HG02763 (cell line): ENCODE data around the gene BCL11B.
"Not testable (repeated sequence)": the region's sequence is repeated elsewhere in the genome, so short reads cannot be mapped to it uniquely, and the experiment has no call there.

ENCODE experiments used
- ATAC-seq: cut with Tn5 transposase; IDR thresholded peaks from one replicate; pipeline ENCODE4 v1.9.1; 2021; ENCODE audit warnings: mild to moderate bottlenecking, moderate library complexity; ENCODE audit not compliant: unreplicated experiment

Gene BCL11B

GRCh38 chr14:99242238-99242637 is 29.8 kb downstream of the BCL11B start:
- ATAC-seq = no peak

GRCh38 chr14:99241325-99242010 is 30.5 kb downstream of the BCL11B start:
- no peak for ATAC-seq

DNA sequence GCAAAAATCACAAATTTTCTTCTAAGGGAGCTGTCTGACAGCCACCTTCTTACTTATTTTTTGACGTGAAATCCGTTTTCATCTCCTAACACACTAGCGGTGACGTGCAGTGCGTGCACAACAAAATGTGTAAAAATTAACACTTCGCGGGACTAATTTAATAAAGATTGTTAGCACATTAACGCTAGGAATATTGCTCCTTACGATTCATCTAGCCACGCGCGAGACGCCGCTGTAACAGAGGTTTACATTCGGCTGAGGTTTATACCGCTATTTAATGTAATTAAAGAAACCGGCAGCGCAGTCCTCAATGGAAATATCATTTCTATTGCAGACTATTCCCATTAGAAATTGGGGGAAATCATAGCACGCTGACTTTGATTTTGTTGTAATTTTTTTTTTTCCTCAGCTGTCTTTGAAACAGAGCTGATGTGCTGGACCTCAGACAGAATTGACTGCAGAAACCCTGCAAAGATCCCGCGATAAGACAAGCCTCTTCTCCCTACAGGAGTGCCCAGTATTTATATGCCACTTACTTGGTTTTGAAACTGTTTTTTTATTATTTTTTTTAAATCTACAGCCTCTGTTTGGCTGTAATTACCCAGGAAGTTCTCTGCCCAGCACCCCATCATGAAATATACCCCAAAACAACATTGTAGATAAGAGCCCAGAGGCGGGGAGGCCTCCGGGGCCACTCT is 31.2 kb downstream of the BCL11B start:
- ATAC-seq = no peak

- no peak for ATAC-seq
These were observed 32.3 kb downstream of the BCL11B start for GRCh38 chr14:99239661-99240092.

DNA sequence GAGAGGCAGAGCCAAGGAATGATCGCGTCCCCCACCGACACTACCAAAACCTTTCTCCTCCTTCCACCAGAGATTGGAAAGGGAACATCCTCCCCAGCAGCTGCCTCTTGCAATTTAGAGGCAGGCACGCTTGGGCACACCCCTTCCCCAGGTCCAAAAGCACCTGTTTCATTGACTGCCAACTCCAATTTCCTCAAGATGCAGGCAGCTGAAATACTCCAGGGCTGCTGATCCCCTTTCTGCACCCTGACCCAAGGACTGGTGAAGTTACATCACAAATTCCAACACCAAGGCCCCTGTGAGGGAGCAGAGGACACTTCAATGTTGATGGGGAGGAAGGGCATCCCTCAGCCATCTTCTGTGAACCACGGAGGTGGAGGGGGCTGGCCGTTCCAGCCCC is 33.8 kb downstream of the BCL11B start:
- ATAC-seq = no peak

DNA sequence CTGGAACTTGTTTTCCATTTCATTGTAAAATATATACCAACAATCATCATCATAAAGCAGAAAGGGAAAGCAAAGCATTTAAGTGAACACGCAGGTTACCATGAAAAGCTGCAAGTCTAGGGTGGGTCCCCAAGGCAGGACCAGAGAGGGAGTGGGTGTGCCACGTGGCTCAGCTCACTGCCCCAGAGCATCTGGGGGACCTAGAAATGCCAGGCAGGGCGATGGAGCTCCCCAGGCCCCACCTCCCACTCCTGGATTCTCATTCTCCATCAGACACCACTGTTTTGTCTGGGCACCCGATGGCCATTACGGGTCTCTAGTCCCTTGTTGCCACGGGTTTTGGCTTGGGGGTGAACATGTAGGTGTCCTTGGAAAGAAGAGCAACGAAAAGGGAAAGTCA is 34.7 kb downstream of the BCL11B start:
- no peak for ATAC-seq

GRCh38 chr14:99236386-99237138 is 35.4 kb downstream of the BCL11B start:
- ATAC-seq = no peak

GRCh38 chr14:99235582-99236320 is 36.2 kb downstream of the BCL11B start:
- no peak for ATAC-seq

- no peak for ATAC-seq
These were observed 36.9 kb downstream of the BCL11B start for GRCh38 chr14:99234961-99235571.

GRCh38 chr14:99234355-99234754 is 37.6 kb downstream of the BCL11B start:
- ATAC-seq = no peak

DNA sequence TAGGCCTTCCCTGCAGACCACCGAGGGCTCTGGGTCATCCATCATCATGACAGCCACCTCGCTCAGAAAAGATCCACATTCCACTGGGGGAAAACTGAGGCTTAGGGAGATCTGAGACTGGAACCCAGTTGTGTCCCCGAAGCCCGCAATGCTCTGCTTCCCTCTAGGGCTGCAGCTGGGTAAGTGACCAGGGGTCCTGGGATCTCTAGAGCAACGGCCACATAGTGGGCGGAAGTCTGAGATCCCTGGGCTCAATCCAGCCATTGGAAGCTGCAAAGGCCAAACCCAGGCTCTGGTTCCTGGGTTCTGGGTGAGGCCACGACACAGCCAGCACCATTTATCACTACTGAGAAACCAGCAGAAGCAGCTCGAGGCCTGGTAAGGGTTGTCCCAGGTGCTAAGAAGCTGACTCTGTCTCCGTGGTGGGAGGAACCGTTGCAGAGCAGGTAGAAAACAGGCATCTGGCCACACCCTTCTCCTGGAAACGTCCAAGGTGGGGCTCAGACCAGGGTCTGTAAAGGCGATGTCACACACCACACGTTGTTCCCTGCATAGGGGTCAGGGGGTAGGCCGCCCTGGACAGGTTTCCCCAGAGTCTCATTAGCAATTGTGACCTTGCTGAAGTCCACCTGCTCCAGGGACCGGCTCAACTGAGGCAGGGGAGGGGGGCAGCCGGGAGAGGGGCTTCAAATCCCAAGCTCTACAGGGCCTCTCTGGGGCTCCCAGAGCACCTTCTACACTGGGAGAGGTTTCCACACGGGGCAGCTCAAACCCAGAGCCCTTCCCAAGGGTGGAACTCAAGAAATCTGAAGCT is 38.6 kb downstream of the BCL11B start:
- no peak for ATAC-seq

GRCh38 chr14:99232714-99233214 is 39.2 kb downstream of the BCL11B start:
- ATAC-seq = no peak

DNA sequence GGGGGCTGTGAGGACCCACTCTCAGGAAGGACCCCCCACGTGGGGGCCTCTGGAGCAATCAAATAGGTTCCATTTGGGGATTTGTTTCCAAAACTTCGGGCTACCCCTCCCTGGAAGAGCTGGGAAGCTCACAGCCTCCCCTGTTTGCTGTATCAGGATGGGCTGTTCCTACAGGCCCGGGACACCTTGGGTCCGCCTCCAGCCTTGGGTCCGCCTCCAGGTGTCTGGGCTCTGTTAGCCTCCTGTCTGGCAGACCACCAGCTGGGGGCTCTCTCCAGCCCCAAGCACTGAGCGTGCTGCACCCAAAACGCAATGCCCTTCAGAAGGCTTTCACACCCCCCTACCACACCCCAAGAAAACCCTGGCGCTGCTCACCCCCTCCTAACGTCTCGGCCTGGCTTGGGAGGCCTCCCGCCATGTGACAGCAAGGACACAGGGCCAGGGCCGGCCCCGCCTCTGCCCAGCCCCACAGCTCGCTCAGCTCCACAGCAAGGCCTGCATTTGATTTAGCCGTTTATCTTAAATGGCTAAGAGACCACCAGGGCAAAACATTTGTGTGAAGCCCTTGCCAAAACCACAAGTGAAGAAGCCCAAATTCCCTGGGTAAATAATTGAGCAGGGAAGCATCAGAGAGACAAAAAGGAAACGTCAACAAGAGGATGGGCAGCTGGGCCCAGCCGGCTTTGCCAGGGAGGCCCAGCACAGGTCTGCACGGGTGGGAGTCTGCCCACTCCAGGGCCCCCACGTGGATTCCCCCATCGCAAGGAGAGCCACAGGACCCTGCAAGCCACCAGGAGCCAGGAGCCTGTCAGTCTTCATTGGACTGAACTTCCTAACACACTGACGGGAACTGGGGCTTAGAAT is 39.9 kb downstream of the BCL11B start:
- ATAC-seq = no peak

DNA sequence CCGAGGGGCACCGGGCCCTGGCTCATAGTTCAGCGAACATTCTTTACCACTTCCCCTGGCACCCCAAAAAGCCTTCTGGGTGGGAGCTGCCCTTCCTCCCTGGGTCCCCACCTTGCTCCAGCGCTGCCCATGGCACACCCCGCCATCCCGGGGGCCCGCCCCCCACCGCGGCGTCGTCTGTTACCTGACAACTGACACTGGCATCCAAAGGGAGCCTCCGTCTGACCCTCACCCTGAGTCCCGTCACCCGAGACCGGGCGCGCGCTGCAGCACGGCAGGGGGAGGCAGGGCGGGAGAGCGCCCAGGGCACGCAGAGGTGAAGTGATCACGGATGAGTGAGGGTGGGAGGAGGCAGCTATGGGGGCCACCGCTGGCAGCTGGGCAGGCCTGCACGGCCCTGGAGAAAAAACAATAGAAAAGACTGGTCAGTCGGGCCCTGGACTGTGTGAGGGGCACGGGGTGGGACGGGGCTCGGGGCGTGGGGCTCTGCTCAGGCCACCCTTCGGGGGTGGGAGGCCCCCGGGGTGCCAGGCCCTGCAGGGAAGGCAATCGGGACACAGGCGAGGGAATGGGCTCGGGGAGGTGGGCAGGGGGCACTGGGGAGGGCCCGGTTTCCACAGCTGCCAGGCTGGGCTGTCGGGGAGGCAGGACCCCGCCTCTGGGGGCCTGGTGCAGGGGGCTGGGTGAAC is 40.7 kb downstream of the BCL11B start:
- no peak for ATAC-seq

GRCh38 chr14:99230208-99231151 is 41.5 kb downstream of the BCL11B start:
- ATAC-seq = no peak

DNA sequence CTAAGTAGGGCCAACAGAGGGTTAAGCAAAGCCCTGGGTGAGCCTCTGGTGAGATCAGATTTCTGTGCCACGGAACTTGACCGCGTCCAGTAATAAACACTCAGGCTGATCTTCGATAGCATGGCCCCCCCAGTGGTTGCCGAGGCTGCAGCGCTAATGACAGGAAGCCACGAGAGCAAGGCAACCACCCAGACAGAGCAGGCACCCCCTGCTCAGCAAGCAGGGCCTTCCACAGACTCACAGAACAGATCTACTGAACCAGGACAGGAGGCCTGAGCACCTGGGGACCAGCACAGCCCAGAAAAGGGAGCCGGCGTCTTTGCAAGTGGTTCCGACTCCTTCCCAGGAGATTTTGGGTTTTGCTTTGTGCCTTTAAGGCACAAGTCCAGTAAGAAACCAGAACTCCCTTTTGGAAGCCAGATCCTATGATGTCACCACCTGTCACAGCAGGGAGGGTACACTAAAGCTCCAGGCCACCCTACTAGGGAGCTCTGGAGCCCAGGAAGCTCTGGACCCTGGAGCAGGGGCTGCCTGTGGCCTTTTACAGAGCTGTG is 42.3 kb downstream of the BCL11B start:
- ATAC-seq = no peak

GRCh38 chr14:99228760-99229159 is 43.2 kb downstream of the BCL11B start:
- ATAC-seq = not testable (repeated sequence)
